CD4-positive, alpha-beta T cell treated with Interleukin-10 for 1 hour (primary cell): ENCODE measurements around the gene TINAGL1.

Source experiments
- DNase-seq: peaks from one replicate; pipeline ENCODE4 v3.0.0-alpha.2; 2020

Gene TINAGL1

DNA sequence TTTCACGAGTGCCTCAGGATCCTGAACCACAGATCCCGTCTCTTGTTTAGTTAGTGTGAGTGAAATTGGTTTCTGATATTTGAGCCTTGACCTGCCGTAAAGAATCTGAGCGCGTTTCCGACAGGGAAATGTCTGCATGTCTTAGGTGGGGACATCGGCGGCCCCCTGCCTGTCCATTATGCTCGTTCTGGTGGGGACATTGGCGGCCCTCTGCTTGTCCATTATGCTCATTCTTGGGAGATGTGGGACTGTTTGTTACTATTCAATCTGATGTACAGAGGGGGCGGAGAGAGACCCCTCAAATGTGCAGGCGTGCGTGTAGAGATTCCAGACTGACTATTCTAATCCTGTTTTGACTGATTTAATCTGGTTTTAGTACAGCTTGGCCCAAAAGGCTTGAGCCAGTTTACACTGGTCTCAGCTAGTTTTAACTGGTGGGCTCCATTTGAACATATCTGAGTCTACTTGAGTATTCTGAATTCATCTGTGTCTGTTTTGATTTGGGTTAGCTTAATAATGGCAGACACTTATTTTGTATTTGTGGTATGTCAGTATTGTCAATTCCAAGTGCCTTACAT lies 6.6 kb upstream of the TINAGL1 start:
- DNase-seq: no peak

DNA sequence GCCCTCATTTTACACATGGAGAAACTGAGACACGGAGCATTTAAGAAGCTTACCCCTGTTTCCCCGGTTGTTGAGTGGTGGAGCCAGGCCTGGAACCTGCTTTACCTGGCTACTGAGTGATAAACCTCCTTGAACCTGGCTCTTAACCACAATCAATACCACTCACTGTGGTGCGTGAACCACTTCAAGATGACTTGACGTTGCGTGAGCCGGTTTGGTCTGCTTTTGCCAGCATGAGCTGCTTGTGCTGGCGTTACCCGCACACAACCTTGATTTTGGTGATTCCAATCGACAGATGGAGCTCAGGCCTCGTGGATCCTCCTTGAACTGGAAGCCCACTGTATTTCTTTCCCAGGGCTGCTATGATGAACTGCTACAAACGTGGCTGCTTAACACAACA lies 6.1 kb upstream of the TINAGL1 start:
- no peak for DNase-seq

DNA sequence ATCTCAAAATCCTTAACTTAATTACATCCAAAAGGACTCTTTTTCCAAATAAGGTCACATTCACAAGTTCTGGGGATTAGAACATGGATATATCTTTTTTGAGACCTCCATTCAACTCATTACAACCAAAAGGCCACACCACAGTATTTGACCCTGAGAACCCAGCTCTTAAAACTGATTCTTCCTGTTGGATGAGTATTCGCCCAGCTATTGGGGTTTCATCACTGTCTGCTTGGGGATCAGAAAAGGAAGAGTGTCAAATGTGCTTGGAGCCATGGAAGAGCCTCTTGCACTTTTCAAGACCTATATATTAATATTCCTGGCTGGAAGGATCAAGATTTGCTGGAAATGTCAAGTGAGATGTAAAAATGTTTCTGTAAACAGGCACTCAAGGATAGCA lies 5.4 kb upstream of the TINAGL1 start:
- DNase-seq: no peak

DNA sequence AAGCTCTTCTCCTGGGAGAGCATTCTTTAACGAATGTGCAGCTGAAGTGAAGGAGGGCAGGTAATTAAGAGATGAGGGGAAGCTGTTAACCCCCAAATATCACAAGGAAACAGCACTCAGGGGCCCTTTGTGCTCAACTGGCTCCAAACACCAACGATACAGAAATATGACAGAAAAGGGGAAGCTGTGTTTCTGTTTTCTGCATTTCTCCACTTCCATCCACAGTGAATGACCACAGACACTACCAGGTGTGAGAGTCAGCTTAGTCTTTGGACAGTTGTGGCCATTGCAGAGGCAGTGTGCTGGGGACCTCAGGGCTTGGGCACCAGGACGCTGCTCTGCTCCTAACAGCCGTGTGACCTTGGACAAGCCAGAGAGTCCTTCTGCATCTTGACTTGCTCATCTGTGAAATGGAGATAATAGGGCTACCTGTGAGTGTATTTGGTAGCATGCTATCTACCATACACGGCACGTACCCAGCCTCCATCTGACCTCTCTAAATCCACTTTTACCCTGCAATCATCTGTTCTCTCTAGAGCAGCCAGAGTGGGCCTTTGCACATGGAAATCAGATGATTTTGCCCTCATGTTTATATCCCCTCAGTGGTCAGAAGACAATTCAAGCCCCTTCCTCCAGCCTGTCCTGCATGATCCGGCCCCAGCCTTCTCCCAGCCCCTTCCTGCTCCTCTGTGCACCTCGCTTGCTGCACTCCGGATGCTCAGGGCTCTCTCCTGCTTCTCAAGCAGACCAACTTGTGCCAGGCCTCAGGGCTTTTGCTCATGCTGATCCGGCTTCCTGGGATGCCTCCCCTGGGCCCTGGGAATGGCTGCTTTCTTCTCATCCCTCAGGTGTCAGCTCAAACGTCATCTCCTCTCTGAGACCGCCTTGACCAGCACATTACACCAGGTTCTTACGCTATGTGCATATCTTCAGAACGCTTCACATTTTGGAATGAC lies 4.7 kb upstream of the TINAGL1 start:
- no peak for DNase-seq

DNA sequence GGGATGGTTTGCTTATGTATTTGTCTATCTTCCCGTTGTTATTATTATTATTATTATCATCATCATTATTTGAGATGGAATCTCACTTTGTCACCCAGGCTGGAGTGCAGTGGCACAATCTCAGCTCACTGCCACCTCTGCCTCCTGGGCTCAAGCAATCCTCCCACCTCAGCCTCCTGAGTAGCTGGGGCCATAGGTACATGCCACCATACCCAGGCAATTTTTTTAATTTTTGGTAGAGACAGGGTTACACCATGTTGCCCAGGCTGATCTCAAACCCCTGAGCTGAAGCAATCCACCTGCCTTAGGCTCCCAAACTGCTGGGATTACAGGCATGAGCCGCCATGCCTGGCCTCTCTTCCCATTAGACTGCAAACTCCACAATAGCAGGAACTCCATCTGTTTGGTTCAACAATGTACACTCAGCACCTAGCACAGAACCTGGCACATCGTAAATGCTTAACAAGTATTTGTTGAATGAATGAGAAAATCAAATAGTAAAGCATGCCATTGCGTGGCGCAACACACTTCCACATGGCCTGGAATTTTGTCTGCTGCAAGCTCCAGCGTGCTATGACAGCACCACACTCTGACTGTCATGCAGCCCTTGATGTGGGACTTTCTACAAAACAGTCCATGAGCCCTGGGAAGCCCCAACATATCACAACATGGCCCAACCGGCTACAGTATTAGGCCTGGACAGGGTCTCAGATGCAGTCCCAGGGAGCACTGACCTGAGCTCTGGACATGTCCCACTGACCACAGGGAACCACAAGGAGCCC lies 3.8 kb upstream of the TINAGL1 start:
- no peak for DNase-seq

DNA sequence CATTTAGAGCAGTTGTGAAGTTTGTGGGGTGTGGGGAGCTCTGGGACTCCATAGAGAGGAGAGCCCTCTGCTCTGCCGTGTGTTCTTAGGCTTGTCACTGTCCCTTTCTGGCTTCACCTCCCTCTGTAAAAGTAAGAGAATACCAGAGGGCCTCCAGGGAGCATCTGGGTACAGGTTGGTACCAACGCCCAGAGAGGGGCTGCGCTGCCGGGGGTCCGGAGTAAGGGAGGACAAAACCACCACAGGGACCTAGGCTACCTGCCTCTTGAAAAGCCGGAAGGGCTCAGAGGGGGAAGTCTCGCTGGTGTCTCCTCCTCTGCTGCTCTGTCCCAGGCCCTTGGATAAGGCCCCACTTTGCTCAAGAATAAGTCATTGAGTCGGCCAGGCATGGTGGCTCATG lies 3.1 kb upstream of the TINAGL1 start:
- no peak for DNase-seq

DNA sequence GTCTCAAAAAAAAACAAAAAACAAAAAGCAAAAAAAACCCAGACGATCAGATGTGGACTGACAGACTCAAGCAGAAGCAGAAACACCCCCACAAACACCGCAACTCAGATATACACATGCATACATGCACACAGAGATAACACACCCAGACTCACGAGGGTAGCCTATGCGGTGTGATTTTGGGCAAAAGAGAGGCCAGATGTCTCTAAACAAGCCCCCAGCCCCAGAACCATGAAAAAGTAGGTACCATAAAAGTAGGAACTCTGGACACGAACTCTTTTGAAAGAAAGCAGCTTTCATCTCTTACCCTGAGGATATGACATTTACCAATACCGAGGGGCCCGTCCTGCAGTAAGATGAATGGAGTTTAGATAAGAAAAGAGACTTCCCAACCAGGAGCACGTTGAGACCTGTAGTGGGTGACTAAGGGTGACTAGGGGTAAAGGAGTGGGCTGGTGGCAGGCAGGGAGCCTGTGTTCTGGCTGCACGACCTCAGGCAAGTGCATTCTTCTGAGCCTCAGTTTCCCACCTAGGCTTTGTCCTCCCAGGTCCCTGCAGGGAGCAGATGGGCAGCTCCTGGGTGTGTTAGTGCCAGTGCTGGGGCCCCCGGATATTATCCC lies 1.5 kb upstream of the TINAGL1 start:
- DNase-seq: no peak

DNA sequence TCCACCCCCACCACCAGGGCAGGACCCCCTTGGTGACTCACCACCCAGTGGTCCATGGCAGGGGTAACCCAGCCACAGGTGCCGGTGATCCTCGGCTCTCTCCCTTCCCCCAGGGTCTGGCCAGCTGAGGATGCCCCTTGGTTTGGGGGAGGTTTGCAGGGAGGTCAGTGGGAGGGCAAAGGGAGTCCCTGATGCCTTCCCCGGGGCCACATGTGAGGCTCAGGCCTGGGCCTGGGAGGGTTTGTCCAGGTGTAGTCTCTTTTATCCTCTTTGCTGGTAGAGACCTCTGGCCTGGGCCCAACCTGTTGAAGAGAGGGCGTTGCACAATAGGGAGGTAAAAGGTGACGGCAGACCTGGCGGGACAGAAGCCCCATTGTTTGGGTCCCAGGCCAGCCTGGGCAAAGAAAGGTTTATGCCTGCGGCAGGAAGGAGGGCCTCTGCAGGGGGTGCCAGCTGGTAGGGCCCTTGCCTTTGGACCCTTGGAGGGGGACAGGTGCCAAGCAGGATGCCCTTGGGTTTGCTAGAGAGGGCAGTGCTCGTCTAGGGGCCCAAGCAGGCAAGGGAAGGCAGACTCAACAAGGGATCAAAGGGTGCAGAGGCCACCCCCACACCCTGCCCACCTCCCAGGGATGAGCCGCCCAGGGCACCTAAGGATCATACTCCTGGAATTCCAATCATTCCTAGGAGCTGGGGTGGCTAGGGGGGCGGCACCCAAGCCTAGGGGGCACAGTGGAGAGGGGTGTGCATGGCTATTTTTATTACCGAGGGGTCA lies 760 bp upstream of the TINAGL1 start:
- DNase-seq: no peak

DNA sequence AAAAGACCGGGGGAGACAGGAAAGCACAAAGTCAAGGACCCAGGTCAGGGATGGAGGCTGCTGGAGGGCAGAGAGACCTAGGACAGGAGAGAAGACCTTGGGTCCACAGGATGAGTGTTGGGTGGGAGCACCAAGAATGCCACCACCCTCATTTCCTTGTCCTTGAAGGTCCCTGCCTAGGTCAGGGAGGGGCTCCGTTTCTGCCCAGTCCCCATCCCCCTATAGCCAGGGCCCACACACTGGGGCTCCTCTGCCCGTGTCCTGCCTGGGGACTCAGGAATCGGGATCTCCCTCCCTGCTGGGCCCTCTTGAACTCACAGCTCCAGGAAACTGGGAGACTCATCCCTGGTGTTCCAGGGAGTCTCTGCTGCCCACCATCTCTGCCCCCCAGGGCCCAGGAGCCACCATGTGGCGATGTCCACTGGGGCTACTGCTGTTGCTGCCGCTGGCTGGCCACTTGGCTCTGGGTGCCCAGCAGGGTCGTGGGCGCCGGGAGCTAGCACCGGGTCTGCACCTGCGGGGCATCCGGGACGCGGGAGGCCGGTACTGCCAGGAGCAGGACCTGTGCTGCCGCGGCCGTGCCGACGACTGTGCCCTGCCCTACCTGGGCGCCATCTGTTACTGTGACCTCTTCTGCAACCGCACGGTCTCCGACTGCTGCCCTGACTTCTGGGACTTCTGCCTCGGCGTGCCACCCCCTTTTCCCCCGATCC lies 584 bp downstream of the TINAGL1 start:
- DNase-seq: no peak

DNA sequence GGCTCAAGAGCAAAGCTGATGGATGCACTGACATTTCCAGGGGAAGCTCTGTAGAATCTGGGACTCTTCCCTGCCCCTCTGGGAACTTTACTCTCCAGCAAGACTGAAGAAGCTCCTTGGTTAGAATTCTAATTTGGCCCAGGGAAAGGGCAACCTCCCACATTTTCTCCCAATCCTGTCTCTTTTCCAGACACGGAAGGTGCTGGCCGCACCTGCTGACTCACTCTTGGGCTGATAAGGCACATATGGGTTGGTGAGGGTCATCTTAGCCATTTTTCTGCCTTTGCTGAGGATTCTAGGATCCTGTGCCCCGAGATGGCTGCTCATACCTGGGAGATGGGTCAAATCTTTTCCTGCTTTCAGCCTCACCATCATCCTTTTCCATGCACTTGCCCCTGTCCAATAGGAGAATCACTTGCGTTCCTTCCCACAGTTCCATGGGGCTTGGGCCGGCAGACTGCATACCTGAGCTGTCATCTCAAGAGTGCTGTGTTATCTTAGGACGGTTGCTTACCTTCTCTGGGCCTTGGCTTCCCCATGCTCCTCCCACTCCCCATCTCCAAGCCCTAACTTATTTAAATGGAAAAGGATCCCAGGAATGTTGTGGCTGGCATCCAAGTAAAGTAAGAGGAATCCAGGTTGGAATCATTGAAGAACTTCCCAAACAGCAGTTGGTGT lies 1.3 kb downstream of the TINAGL1 start:
- DNase-seq: no peak

DNA sequence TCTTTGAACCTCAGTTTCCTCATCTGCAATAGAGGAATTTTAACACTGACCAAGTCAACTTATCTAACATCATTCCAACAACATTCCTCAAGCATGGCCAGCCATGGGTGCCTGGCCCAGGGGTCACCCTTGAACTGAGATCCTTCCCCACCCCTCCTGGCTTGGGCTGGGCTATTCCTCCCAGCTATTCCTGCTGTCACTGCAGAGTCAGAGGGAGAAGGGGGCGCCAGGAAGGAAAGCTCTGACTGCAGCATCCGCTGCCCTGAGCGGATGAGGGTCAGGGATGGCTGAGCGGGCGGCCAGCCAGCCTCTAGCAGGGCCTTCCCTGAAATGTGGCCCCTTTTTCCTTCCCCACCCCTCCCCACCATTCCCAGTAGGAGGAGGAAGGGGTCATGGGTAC lies 3.1 kb downstream of the TINAGL1 start:
- no peak for DNase-seq

DNA sequence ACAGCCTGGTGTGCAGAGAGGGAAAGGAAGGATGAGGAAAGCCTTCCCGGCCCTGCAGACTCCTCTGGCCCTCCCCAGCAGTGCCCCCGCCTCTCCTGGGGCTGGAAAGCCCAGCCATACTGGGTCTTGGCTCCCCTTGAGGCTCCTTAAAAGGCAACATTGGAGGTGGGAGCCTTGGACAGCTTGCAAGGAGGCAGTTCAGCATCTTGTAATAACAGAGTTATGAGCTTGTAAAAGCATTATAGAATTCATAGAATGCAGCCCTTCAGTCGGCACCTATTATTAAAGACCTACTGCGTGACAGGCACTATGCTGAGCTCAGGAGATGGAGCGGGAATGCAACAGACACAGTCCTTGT lies 4.2 kb downstream of the TINAGL1 start:
- no peak for DNase-seq

DNA sequence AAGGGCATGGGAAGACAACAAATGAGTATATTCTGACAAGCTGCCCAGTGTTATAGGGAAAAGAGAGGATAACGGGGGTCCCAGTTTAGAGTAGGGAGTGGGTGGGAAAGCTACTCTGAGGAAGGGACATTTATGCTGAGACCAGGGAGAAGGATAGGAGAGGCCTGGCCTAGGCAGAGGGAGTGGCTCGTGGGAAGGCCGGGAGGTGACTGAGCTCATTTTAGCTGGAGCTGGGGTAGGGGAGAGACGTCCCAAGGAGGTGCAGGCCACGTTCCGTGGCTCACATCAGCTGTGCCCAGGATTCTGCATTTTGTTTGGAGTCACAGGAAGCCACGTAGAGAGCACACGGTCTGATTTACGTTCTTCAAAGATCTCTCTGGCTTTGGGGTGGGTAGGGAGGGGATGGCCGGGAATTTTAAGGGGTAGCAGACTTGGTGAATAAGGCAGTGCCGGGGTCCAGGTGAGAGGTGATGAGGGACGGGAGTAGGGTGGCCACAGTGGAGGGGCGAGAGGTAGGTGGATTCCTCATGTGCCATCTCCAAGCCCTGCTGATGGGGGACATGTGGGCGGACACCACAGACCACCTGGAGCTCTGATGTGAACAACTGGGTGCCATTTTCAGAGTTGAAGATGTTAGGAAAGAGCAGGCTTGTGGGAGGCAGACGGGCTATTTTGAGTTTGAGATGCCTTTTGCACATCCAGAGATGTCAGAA lies 4.7 kb downstream of the TINAGL1 start:
- no peak for DNase-seq

DNA sequence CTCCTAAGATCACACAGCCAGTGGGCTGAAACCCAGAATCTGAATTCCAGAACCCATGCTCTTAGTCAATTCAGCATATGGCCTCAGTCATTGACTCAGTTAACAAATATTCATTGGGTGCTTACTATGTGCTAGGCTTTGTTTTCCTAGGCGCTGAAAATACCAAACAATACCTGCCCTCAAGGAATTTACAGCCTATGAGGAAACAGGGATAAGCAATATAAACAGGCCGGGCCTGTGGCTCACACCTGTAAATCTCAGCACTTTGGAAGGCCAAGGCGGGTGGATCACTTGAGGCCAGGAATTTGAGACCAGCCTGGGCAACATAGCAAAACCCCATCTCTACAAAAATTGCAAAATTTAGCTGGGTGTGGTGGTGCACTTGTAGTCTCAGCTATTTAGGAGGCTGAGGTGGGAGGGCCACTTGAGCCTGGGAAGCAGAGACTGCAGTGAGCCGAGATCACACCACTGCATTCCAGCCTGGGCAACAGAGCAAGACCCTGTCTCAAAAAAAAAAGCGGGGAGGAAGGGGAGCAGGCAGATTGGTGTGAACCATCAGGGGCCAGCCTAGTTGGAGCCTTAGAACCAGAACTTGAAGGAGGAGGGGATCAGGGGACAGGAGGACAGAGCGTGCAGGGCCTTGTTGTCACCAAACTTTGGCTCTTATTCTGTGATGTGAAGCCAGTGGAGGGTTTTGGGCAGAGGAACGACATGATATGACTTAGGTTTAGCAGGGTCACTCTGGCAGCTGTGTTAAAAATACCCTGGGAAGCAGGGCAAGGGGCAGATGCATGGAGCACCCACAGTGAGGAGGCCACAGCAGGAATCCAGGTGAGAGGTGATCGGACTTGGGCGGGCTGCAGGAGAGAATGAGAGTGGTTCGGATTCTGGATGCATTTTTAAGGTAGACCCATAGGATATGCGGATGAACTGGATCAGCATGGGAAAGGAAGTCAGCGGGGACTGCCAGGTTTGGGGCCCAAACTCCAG lies 5.8 kb downstream of the TINAGL1 start:
- DNase-seq: no peak

DNA sequence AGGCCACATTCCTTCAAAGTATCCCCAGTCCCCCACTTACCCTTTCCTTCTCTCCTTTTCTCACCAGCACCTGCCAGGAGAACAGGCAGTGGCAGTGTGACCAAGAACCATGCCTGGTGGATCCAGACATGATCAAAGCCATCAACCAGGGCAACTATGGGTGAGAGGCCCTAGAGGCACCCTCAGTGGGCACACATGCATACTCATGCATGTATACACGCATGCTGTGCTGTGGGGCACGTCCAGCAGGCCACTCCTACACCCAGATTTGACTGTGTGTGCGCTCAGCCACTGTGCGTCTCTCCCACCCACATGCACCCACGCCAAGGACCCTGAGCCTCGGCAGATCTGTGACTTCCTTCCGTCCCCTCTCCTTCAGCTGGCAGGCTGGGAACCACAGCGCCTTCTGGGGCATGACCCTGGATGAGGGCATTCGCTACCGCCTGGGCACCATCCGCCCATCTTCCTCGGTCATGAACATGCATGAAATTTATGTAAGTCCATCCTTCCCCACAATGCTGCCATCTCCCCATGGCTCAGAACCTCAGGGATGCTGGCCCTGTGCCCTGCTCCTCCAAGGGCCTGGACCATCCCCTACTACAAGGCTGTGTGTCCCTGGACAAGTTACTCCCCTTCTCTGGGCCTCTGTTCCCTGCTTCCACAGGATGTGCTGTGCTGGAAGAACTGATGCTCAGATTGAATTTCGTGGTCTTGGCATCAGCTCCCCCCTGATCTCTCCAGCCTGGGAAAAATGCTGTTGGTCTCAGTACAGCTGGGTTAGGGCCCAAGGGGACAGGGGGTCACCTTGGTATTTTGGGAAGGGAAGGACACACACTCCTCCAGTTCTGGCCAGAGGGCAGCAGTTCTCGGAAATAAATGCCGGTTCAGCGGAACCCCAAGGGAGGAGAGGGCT lies 7.0 kb downstream of the TINAGL1 start:
- no peak for DNase-seq

DNA sequence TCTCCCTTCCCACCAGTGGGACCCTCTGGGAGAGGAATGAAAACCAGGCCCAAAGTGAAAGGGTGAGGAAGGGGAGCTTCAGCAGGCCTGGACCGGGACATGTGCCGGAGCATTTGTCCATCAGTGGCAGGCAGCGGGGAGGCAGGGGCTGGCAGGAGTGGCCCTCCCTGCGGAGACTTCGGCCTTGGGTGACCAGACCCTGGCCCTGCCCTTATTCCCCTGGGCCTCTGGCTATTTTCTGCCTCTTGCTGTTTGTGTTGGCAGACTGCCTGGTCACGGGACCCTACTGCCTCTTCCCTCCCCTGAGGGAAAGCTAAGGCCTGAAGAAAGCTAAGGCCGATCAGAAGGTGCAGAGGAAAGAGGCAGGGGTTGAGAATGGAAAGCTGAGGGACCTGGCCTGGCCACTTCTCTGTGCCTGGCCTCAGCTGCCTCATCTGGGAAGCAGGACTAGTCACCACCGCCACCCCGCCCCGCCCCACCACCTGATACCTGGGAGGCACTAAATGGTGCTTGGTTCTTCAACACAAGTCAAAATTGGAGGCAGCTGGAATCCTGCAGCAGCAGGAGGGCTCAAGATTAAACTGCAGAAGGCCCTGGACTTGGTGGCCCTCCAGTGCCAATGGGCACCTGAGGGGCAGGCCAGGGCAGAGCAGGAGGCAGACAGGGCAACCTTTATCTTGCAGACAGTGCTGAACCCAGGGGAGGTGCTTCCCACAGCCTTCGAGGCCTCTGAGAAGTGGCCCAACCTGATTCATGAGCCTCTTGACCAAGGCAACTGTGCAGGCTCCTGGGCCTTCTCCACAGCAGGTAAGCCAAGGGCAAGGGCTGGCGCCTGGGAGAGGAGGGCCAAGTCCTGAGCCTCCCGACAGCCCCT lies 7.9 kb downstream of the TINAGL1 start:
- no peak for DNase-seq
